Rectal smooth muscle tissue (tissue), 1 donor: ENCODE data around the gene UQCC3.

Source experiments
- H3K27ac ChIP-seq: one replicate; pipeline ENCODE4 v1.7.0; 2013; ENCODE audit warnings: low read depth, low read length, inconsistent platforms
- H3K27me3 ChIP-seq: one replicate; pipeline ENCODE4 v1.7.0; 2013; ENCODE audit warnings: low read length; ENCODE audit not compliant: control insufficient read depth, insufficient read depth
- H3K36me3 ChIP-seq: one replicate; pipeline ENCODE4 v1.7.0; 2013; ENCODE audit warnings: low read length; ENCODE audit not compliant: control insufficient read depth, insufficient read depth
- H3K4me1 ChIP-seq: one replicate; pipeline ENCODE4 v1.7.0; 2013; ENCODE audit warnings: low read length; ENCODE audit not compliant: control insufficient read depth, insufficient read depth
- H3K4me3 ChIP-seq: one replicate; pipeline ENCODE4 v1.7.0; 2013; ENCODE audit warnings: low read length
- H3K9ac ChIP-seq: one replicate; pipeline ENCODE4 v1.7.0; 2013; ENCODE audit warnings: low read length

UQCC3 gene

GRCh38 chr11:62709247-62710000 lies 38.0 kb downstream of the UQCC3 start:
- peak overlapping the region; percentile 91 for H3K4me3 ChIP-seq
- H3K36me3 ChIP-seq, result peaks cover 13% of the 10 kb centered on the region
- peak overlapping the region; percentile 95 for H3K27ac ChIP-seq
- H3K9ac ChIP-seq, result peak overlapping the region; percentile 82
- H3K4me1 ChIP-seq, result peaks cover 17% of the 10 kb centered on the region
- no peaks in the 10 kb centered on the region for H3K27me3 ChIP-seq

GRCh38 chr11:62710001-62710345 lies 38.5 kb downstream of the UQCC3 start:
- peak overlapping the region; percentile 80 for H3K4me3 ChIP-seq
- H3K27me3 ChIP-seq, result no peaks in the 10 kb centered on the region
- peaks cover 17% of the 10 kb centered on the region for H3K4me1 ChIP-seq
- peak overlapping the region; percentile 95 for H3K27ac ChIP-seq
- peaks cover 17% of the 10 kb centered on the region for H3K36me3 ChIP-seq
- H3K9ac ChIP-seq, result peak overlapping the region; percentile 80

GRCh38 chr11:62712276-62712812 lies 40.9 kb downstream of the UQCC3 start:
- H3K36me3 ChIP-seq, result peaks cover 38% of the 10 kb centered on the region
- no peak overlapping the region for H3K4me3 ChIP-seq
- no peak overlapping the region for H3K9ac ChIP-seq
- no peak overlapping the region for H3K27ac ChIP-seq
- H3K27me3 ChIP-seq, result no peaks in the 10 kb centered on the region
- peaks cover 11% of the 10 kb centered on the region for H3K4me1 ChIP-seq

- Histone ChIP-seq H3K27me3 (no peaks in the 10 kb centered on the region), H3K4me1 (peaks cover 11% of the 10 kb centered on the region), H3K4me3 (no peak overlapping the region), H3K36me3 (peaks cover 39% of the 10 kb centered on the region), H3K9ac (no peak overlapping the region), H3K27ac (no peak overlapping the region)
These were observed 41.4 kb downstream of the UQCC3 start for GRCh38 chr11:62712861-62713260.

GRCh38 chr11:62713343-62713742 lies 41.9 kb downstream of the UQCC3 start:
- Histone ChIP-seq H3K4me3 (no peak overlapping the region), H3K9ac (no peak overlapping the region), H3K27me3 (no peaks in the 10 kb centered on the region), H3K36me3 (peaks cover 39% of the 10 kb centered on the region), H3K27ac (no peak overlapping the region), H3K4me1 (peaks cover 11% of the 10 kb centered on the region)

GRCh38 chr11:62715150-62716130 lies 44.0 kb downstream of the UQCC3 start:
- H3K27me3 ChIP-seq, result no peaks in the 10 kb centered on the region
- H3K9ac ChIP-seq, result no peak overlapping the region
- no peak overlapping the region for H3K27ac ChIP-seq
- no peak overlapping the region for H3K4me3 ChIP-seq
- peaks cover 55% of the 10 kb centered on the region for H3K36me3 ChIP-seq
- no peaks in the 10 kb centered on the region for H3K4me1 ChIP-seq

GRCh38 chr11:62716206-62716605 lies 44.7 kb downstream of the UQCC3 start:
- H3K4me3 ChIP-seq, result no peak overlapping the region
- no peak overlapping the region for H3K27ac ChIP-seq
- H3K4me1 ChIP-seq, result no peaks in the 10 kb centered on the region
- peaks cover 61% of the 10 kb centered on the region for H3K36me3 ChIP-seq
- H3K27me3 ChIP-seq, result no peaks in the 10 kb centered on the region
- H3K9ac ChIP-seq, result no peak overlapping the region

GRCh38 chr11:62716816-62717215 lies 45.3 kb downstream of the UQCC3 start:
- peaks cover 67% of the 10 kb centered on the region for H3K36me3 ChIP-seq
- H3K27ac ChIP-seq, result no peak overlapping the region
- no peaks in the 10 kb centered on the region for H3K27me3 ChIP-seq
- H3K4me1 ChIP-seq, result no peaks in the 10 kb centered on the region
- H3K9ac ChIP-seq, result no peak overlapping the region
- no peak overlapping the region for H3K4me3 ChIP-seq

GRCh38 chr11:62719302-62719978 lies 48.0 kb downstream of the UQCC3 start:
- H3K9ac ChIP-seq, result no peak overlapping the region
- H3K36me3 ChIP-seq, result peaks cover 70% of the 10 kb centered on the region
- H3K27me3 ChIP-seq, result no peaks in the 10 kb centered on the region
- no peak overlapping the region for H3K4me3 ChIP-seq
- no peak overlapping the region for H3K27ac ChIP-seq
- peaks cover 10% of the 10 kb centered on the region for H3K4me1 ChIP-seq

GRCh38 chr11:62721994-62722393 lies 50.5 kb downstream of the UQCC3 start:
- Histone ChIP-seq H3K27me3 (no peaks in the 10 kb centered on the region), H3K4me1 (peaks cover 25% of the 10 kb centered on the region), H3K27ac (no peak overlapping the region), H3K4me3 (no peak overlapping the region), H3K9ac (no peak overlapping the region), H3K36me3 (peaks cover 48% of the 10 kb centered on the region)
